HepG2 (cell line): ENCODE results near the gene UBTD1. TPM values are rescaled to one million over a fixed set of nuclear protein-coding genes. Genes with fewer than 3 reads are reported as not detected.

Experiments
- HNRNPUL1 ChIP-seq: fragments of 200-400 bp; formaldehyde crosslinking; IDR thresholded peaks from 2 replicates; pipeline ENCODE4 v1.6.1; 2017; ENCODE audit warnings: low read depth, mild to moderate bottlenecking, low read length, moderate library complexity
- HOXD1 ChIP-seq: sonication (generic); formaldehyde crosslinking; IDR thresholded peaks from 2 replicates; pipeline ENCODE4 v1.5.0; 2020; ENCODE audit warnings: missing genetic modification reagents
- KLF6 ChIP-seq: IDR thresholded peaks from 2 replicates; pipeline ENCODE4 v1.8.0; 2016; ENCODE audit warnings: missing biosample characterization, missing genetic modification reagents
- MTA1 ChIP-seq: sonication (generic); formaldehyde crosslinking; IDR thresholded peaks from 2 replicates; pipeline ENCODE4 v1.4.0; 2020; ENCODE audit warnings: missing genetic modification reagents, mild to moderate bottlenecking, borderline replicate concordance
- NAIF1 ChIP-seq: sonication (generic); formaldehyde crosslinking; IDR thresholded peaks from 2 replicates; pipeline ENCODE4 v1.5.0; 2020; ENCODE audit warnings: mild to moderate bottlenecking, missing genetic modification reagents, borderline replicate concordance
- NFYC ChIP-seq: IDR thresholded peaks from 2 replicates; pipeline ENCODE4 v1.6.1; 2016; ENCODE audit warnings: missing genetic modification reagents, missing compliant biosample characterization
- NR1H2 ChIP-seq: sonication (generic); formaldehyde crosslinking; IDR thresholded peaks from 2 replicates; pipeline ENCODE4 v1.8.1; 2022; ENCODE audit warnings: low read depth, missing genetic modification reagents, borderline replicate concordance
- POLR2AphosphoS2 ChIP-seq: IDR thresholded peaks from 2 replicates; pipeline ENCODE4 v1.6.1; 2011; ENCODE audit warnings: low read depth, low read length, improper control_type of control experiment
- POLR2G ChIP-seq: fragments of 200-400 bp; formaldehyde crosslinking; IDR thresholded peaks from 2 replicates; pipeline ENCODE4 v1.6.1; 2018; ENCODE audit warnings: mild to moderate bottlenecking, low read depth, low read length, moderate library complexity
- REXO4 ChIP-seq: sonication (generic); formaldehyde crosslinking; IDR thresholded peaks from 2 replicates; pipeline ENCODE4 v1.8.0; 2022; ENCODE audit warnings: missing genetic modification reagents, mild to moderate bottlenecking, borderline replicate concordance
- SALL1 ChIP-seq: sonication (generic); formaldehyde crosslinking; IDR thresholded peaks from 2 replicates; pipeline ENCODE4 v1.8.0; 2022; ENCODE audit warnings: mild to moderate bottlenecking, missing genetic modification reagents
- SMARCC2 ChIP-seq: fragments of 450-650 bp; IDR thresholded peaks from 2 replicates; pipeline ENCODE4 v1.6.1; 2017; ENCODE audit warnings: antibody characterized with exemption, mild to moderate bottlenecking
- SUZ12 ChIP-seq: fragments of 150-350 bp; IDR thresholded peaks from 2 replicates; pipeline ENCODE4 v1.6.1; 2014; ENCODE audit warnings: low read depth, low read length
- TFAP4 ChIP-seq: sonication (generic); IDR thresholded peaks from 2 replicates; pipeline ENCODE4 v1.6.1; 2016; ENCODE audit warnings: low read depth, borderline replicate concordance
- TFE3 ChIP-seq: IDR thresholded peaks from 2 replicates; pipeline ENCODE4 v1.6.1; 2016
- TOPORS ChIP-seq: sonication (generic); formaldehyde crosslinking; IDR thresholded peaks from 2 replicates; pipeline ENCODE4 v1.8.0; 2023; ENCODE audit warnings: mild to moderate bottlenecking, missing genetic modification reagents
- U2AF2 ChIP-seq: fragments of 200-400 bp; formaldehyde crosslinking; IDR thresholded peaks from 2 replicates; pipeline ENCODE4 v1.6.1; 2017; ENCODE audit warnings: low read depth, mild to moderate bottlenecking, low read length
- YEATS4 ChIP-seq: sonication (generic); formaldehyde crosslinking; IDR thresholded peaks from 2 replicates; pipeline ENCODE4 v1.4.0; 2020; ENCODE audit warnings: missing genetic modification reagents, borderline replicate concordance
- ZBTB43 ChIP-seq: sonication (generic); formaldehyde crosslinking; conservative IDR thresholded peaks from 2 replicates; pipeline ENCODE4 v1.4.0; 2020; ENCODE audit warnings: missing genetic modification reagents
- ZBTB7B ChIP-seq: sonication (generic); formaldehyde crosslinking; IDR thresholded peaks from 2 replicates; pipeline ENCODE4 v1.4.0; 2020; ENCODE audit warnings: missing genetic modification reagents
- ZNF256 ChIP-seq: sonication (generic); formaldehyde crosslinking; conservative IDR thresholded peaks from 2 replicates; pipeline ENCODE4 v1.4.0; 2020; ENCODE audit warnings: missing genetic modification reagents
- ZNF33A ChIP-seq: sonication (generic); formaldehyde crosslinking; IDR thresholded peaks from 2 replicates; pipeline ENCODE4 v1.5.1; 2020; ENCODE audit warnings: missing genetic modification reagents, mild to moderate bottlenecking, moderate library complexity, borderline replicate concordance
- ZNF383 ChIP-seq: sonication (generic); formaldehyde crosslinking; IDR thresholded peaks from 2 replicates; pipeline ENCODE4 v1.4.0; 2020; ENCODE audit warnings: missing genetic modification reagents, mild to moderate bottlenecking, borderline replicate concordance
- ZNF564 ChIP-seq: sonication (generic); formaldehyde crosslinking; IDR thresholded peaks from 2 replicates; pipeline ENCODE4 v1.8.1; 2023; ENCODE audit warnings: mild to moderate bottlenecking, missing genetic modification reagents
- ZNF589 ChIP-seq: sonication (generic); formaldehyde crosslinking; conservative IDR thresholded peaks from 2 replicates; pipeline ENCODE4 v1.8.0; 2022; ENCODE audit warnings: mild to moderate bottlenecking, moderate library complexity, missing genetic modification reagents
- ZNF792 ChIP-seq: IDR thresholded peaks from 2 replicates; pipeline ENCODE4 v1.6.1; 2016
- ZNF800 ChIP-seq: sonication (generic); formaldehyde crosslinking; IDR thresholded peaks from 2 replicates; pipeline ENCODE4 v1.4.0; 2020; ENCODE audit warnings: missing genetic modification reagents
- polyA plus RNA-seq, 8 experiments: library from polyadenylated mRNA; depleted of rRNA in 3 of 8; stranded (reverse) in 7 of 8; unstranded in 1 of 8; fragments of >200 nt; fragmentation: Illumina TruSeq in 4 of 8; extraction: Trizol in 4 of 8; gene quantifications; 2 replicates each; pipeline versions ENCODE4 v1.2.1 to v1.2.3, GENCODE V29; 2011 to 2016; ENCODE audit warnings: low read depth in 4 of 8, missing spikeins in 1 of 8, mixed read lengths in 1 of 8; ENCODE audit not compliant: insufficient read depth in 1 of 8
- total RNA-seq, 5 experiments: library from RNA; depleted of rRNA; stranded (reverse); fragments of >200 nt; fragmentation: Illumina TruSeq; extraction: Trizol; gene quantifications; 2 replicates each; pipeline ENCODE4 v1.2.3, GENCODE V29; 2016; ENCODE audit warnings: low read depth in 1 of 5

Gene UBTD1
- total and polyA plus RNA-seq, 2 of the 13 experiments (the other 11 are each of a cell fraction or from before 2014, with no cell fraction given), result 7.9 to 10.0 TPM

DNA sequence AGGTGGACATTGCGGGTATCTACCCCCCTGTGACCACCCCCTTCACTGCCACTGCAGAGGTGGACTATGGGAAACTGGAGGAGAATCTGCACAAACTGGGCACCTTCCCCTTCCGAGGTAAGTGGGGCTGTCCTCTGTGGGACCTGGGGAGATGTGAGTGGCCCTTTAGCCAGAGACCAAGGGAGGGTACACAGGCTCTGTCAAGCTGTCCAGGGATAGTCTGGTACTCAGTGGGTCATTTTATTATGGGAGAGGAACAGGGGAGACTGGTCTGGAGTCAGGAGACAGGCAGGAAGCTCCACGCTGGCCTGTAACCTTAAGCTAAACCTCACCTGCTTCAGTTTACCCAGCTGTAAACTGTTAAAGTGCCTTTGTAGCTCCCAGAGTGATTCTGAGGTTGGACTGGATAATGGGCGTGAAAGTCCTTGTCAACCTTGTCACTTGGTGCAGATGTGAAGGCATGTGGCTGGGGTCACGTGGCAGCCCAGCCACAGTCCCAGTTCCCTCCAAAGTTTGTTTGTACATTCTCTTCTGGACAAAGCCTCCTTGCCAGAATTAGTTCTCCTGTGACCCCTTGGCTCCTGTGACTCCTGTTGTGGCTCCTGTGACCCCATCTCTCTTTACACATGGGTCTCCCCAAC lies 86.2 kb downstream of the UBTD1 start (continued):
- TF ChIP-seq TFE3 (CRISPR knock-in tag) (peak; percentile 61; the same call in 1 of the 2 replicates), ZNF256 (CRISPR knock-in tag) (0 out of 2 replicates have a peak, but pooled peaks have one; percentile 72), NAIF1 (no peak), REXO4 (CRISPR knock-in tag) (no peak), POLR2G (no peak), ZNF33A (no peak), ZNF564 (CRISPR knock-in tag) (no peak), POLR2AphosphoS2 (no peak), U2AF2 (no peak), SUZ12 (no peak), NR1H2 (CRISPR knock-in tag) (no peak), ZNF792 (CRISPR knock-in tag) (no peak), NFYC (CRISPR knock-in tag) (no peak), SALL1 (CRISPR knock-in tag) (peak; percentile 70; the same call in 1 of the 2 replicates), SMARCC2 (no peak), HNRNPUL1 (no peak), ZNF800 (peak; percentile 62; the same call in 1 of the 2 replicates), MTA1 (CRISPR knock-in tag) (no peak), ZBTB7B (CRISPR knock-in tag) (no peak), YEATS4 (CRISPR knock-in tag) (no peak), ZNF589 (CRISPR knock-in tag) (no peak), ZBTB43 (CRISPR knock-in tag) (0 out of 2 replicates have a peak, but pooled peaks have one; percentile 31), HOXD1 (CRISPR knock-in tag) (no peak), ZNF383 (CRISPR knock-in tag) (no peak), TFAP4 (0 out of 2 replicates have a peak, but pooled peaks have one; percentile 36), KLF6 (CRISPR knock-in tag) (no peak), TOPORS (CRISPR knock-in tag) (no peak)
